SKM-1 (cell line): ENCODE data around the gene ETV5.
"Not testable (repeated sequence)": the region's sequence is repeated elsewhere in the genome, so short reads cannot be mapped to it uniquely, and the experiment has no call there.

ENCODE experiments used
- DNase-seq: peaks from one replicate; lab custom pipeline; 2025; ENCODE audit not compliant: unreplicated experiment; lab: John Stamatoyannopoulos, UW

Gene ETV5

DNA sequence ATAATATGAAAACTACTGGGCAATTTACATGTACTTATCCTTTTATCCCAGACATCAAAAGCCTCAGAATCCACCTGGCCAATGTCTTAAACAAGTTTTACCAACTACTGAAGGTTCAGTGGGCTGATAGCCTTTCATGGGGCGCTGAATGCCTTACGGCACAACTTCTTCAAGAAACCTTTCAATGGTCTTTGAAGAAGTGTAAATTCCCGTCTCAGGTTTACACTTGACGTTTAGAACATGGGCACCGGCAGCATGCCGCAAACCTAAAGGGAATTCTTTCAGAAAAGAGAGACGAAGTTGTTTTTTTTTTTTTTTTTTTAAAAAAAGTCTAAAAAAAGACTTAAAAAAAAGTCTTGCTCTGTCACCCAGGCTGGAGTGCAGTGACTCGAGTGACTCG lies 39.7 kb downstream of the ETV5 start:
- no peak for DNase-seq

GRCh38 chr3:186068243-186068552 lies 40.7 kb downstream of the ETV5 start:
- DNase-seq: no peak

DNA sequence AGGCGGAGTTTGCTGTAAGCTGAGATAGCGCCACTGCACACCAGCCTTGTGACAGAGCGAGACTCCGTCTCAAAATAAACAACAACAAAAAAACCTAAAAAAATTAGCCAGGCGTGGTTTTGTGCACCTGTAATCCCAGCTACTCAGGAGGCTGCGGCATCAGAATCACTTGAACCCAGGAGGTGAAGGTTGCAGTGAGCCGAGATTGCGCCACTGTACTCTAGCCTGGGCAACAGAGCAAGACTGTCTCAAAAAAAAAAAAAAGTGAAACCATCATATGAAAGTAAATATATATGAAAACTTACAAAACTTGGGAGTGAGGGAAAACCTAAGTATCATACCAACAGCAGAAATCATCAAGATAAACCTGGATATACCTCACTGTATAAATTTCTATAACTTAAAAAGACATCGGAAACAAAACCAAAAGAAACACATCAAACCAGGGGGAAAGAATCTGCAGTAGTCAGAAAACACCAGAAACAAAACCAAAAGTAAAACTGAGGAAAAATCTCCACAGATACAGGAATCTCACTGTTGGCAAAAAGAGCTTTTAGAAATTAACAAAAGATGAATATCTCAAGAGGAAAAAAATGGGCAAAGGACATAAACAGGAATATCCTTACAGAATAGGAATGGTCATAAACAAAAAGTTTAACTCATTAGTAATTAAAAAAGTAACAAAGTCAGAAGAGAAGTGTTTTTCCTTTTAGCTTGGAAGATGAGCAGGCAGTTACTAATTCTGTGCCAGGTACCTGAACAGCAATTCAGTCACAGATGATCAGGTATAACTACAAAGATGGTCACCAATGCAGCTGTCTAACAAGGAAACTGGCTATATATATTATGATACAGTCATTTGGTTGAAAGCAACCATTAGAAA lies 41.3 kb downstream of the ETV5 start:
- DNase-seq: no peak

DNA sequence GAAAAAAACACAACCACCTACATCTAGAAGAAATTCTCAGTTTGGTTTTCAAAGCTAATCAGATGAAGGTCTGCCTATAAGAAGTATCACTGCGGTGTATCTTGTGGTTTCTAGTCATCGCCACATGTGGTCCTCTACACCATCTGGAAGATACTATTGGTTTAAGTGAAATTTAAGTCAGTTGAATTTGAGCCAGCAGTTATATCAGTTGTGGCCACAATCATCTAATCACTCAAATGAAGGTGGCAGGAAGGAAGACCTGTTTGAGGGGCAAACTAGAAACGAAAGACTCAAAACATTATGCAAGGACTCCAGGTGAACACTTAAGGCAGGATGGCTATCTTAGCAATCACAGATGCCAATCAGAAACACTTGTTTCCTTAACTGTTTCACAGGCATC lies 48.7 kb downstream of the ETV5 start:
- no peak for DNase-seq

DNA sequence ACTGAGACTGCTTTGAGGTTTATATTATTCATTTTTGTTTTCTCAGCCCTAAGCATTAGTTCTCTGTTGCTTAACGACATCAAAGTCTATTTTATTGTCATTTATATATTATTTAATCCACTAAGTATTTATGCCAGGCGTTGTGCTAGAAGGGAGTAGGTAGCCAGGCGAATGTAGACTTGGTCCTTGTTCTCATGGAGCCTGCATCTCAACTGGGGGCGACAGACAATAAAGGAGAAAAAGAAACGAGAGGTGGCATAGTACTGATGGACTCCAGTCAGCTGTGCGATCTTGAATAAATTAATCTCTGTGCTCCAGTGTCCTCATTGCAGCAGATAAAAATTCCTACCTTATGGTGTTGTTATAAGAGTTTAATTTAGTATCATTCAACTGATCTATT lies 49.7 kb downstream of the ETV5 start:
- no peak for DNase-seq

DNA sequence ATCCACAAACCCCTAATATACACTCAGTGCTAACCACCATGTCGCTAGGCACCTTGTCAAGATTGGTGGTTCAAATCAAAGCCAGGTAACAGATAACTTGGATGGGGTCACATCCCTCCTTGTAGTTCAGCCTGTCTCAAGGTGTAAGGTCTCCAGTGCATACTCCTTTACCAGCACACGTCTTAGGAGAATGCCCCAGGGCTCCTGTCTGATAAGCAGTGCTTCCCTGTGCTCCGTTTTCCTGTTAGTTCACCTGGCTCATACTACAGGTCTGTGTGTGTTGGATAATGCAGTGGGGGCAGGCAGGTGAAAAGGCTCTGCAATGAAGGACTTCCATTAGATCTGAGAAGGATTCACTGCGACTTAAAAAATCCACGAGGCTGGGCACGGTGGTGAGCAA lies 50.7 kb downstream of the ETV5 start:
- no peak for DNase-seq

GRCh38 chr3:186057594-186057993 lies 51.3 kb downstream of the ETV5 start:
- no peak for DNase-seq

GRCh38 chr3:186054792-186055352 lies 54.0 kb downstream of the ETV5 start:
- no peak for DNase-seq

- no peak for DNase-seq
Measured at GRCh38 chr3:186053954-186054791, 54.7 kb downstream of the ETV5 start.

GRCh38 chr3:186052096-186052840 lies 56.6 kb downstream of the ETV5 start:
- no peak for DNase-seq

DNA sequence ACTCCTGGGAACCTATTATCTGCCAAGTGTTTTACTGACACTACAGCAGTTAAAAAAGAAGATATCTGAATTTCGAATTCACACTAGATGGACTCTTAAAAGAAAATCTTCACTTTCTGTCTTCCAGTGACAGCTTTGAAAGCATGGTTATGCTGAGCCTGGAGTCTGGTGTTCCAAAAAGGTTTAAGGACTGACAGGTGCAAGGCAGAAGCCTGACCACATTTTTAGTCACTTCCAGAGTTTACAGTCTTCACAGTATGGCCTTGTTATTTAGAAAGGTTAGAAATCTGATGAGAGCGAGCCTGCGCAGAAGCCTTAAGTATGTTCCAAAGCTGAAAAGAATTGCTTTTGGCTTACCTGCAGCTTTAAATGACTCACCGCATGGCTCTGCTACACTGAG lies 59.9 kb downstream of the ETV5 start:
- no peak for DNase-seq

GRCh38 chr3:186048119-186048518 lies 60.8 kb downstream of the ETV5 start:
- no peak for DNase-seq

DNA sequence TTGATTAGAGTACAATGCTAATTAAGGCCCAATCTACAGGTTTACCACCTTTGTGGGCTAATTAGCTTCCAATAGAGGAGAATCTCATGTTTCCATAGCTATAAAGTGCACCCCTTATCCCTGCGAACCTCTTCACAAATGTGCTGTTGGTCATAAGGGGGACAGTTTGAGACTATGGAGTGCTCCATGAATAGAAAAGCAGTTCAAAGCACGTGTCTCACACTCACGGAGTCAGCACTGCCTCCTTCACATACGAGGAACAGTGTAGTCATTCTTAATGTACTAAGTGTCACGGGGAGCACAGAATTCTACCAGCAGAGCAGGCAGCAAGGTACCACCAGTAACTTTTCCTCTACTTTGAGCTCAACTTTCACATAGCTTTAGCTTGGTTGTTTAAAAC lies 62.1 kb downstream of the ETV5 start:
- DNase-seq: no peak

- no peak for DNase-seq
Measured at GRCh38 chr3:186044968-186045367, 63.9 kb downstream of the ETV5 start.

DNA sequence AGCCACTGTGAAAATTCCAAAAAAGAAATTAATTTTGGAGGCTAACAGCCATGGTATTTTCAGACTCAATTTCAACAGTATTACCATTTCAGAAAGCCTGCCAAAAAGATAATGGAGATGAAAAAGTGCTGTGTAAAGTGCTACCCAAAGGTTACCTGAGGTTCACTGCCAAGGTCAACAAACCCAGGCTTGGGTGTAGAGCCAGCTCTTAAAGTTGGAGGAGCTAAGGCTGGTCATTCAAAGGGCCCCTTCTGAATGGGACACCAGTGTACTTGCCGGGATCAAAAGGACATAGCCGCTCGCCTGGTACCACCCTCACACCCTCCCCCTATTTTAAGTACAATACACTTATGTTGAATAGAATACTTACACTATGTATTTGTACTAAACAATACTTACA lies 64.5 kb downstream of the ETV5 start:
- DNase-seq: no peak

DNA sequence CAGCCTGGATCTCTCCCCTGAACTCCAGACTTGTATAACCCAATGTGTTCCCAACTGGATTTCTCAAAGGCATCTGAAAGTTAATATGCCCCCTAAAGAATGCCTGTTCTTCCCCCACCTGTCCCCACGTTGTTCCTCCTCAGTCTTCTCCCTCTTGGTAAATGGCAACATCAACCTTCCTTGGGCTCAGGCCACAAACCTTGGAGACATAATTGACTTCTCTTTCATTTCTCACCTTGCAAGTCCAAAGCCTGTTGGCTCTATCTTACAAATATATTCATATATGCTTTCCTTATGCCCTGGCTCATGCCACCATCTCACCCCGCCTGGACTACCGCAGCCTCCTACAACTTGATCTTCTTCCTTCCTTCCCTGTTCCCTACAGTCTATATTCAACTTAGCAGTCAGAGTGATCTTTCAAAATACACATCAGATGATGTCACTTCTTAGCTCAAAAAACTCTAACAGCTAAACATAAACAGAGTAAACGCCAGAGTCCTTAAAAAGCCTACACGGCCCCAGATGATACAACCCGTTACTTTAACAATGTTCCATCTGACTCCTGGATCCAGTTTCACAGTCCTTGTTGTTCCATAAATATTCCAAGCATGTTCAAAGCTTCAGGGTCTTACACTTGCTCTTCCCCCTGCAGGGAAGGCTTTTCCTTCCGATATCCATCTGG lies 66.2 kb downstream of the ETV5 start:
- DNase-seq: no peak

DNA sequence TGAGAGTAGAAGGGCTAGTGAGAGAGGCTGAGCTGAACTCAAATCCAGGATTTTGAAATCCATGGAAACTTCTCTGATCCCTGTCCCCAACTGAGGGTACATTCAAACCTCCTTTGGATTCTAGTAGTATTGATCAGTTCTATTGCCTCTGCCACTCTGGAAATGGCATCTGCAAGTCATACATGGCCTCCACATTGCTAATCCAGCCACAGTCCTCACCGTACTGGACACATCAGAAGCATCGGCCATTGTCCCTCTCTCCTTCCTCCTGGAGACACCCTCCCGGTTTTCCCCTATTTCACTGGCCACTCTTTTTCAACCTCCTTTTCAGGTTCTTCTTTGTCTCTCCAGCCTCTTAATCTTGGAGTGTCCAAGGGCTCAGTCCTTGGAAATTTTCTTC lies 66.9 kb downstream of the ETV5 start:
- DNase-seq: no peak

GRCh38 chr3:186038360-186038759 lies 70.5 kb downstream of the ETV5 start:
- no peak for DNase-seq

DNA sequence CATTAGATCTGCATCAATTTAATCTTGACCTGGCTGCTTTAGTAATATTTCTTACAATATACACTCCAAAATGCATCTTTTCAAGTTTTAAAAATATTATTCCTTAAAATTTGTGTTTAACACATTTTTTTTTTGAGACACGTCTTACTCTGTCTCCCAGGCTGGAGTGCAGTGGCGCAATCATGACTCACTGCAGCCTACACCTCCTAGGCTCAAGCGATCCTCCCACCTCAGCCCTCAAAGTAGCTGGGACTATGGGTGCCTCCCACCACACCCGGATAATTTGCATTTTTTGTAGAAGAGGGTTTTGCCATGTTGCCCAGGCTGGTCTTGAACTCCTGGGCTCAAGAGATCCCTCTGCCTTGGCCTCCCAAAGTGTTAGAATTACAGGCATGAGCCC lies 73.6 kb downstream of the ETV5 start:
- no peak for DNase-seq

DNA sequence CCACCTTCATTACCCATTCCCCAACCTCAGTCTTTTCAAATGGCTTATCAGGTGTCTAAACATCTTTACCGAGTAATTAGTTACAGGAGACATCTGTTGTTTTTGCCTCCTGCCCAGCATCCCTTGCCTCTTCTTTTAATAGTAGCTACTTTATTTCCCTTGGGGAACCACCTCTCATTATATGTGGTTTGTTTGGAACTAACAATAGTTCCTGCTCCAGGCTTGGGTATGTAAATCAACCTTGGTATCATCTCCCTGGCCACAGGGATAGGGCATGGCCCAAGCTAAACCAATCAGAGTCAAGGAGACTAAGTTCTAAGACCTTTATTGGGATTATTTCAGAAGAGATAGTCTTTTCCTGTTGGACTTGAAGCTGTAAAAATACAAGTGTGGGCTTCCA lies 76.6 kb downstream of the ETV5 start:
- DNase-seq: no peak

- not testable (repeated sequence) for DNase-seq
Measured at GRCh38 chr3:186025993-186026392, 82.9 kb downstream of the ETV5 start.
